ENCODE measurements around the gene HTT. TPM values are rescaled to one million over a fixed set of nuclear protein-coding genes. Genes with fewer than 3 reads are reported as not detected.

Gene HTT
- total and polyA plus RNA-seq, 2 of the 13 experiments (the other 11 are each of a cell fraction or from before 2014, with no cell fraction given), result 17.5 to 19.5 TPM

GRCh38 chr4:3205995-3206394 is 131.5 kb downstream of the HTT start (continued):
- TF ChIP-seq KLF9 (CRISPR knock-in tag; IDR thresholded peaks at IDR 0.05; ENCODE audit: low read depth), result no peak
- no peak for TF ChIP-seq PBX3 (CRISPR knock-in tag; IDR thresholded peaks at IDR 0.05; ENCODE audit: borderline replicate concordance)
- peak; percentile 51; the same call in 1 of the 2 replicates for TF ChIP-seq ZNF350 (CRISPR knock-in tag; IDR thresholded peaks at IDR 0.05; ENCODE audit: borderline replicate concordance, low read depth)
- no peak for TF ChIP-seq DDIT3 (CRISPR knock-in tag; IDR thresholded peaks at IDR 0.05)
- no peak for TF ChIP-seq ZNF329 (CRISPR knock-in tag; IDR thresholded peaks at IDR 0.05; ENCODE audit: low read depth)
- TF ChIP-seq CEBPB (IDR thresholded peaks at IDR 0.05; ENCODE audit: borderline replicate concordance, low read depth, low read length), result no peak
- no peak for TF ChIP-seq SMAD3 (CRISPR knock-in tag; IDR thresholded peaks at IDR 0.05)
- TF ChIP-seq, protein P1, sequence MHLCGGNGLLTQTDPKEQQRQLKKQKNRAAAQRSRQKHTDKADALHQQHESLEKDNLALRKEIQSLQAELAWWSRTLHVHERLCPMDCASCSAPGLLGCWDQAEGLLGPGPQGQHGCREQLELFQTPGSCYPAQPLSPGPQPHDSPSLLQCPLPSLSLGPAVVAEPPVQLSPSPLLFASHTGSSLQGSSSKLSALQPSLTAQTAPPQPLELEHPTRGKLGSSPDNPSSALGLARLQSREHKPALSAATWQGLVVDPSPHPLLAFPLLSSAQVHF (CRISPR knock-in tag; IDR thresholded peaks at IDR 0.05), result no peak
- TF ChIP-seq NFE2L1 (CRISPR knock-in tag; IDR thresholded peaks at IDR 0.05; ENCODE audit: borderline replicate concordance), result no peak
- no peak for TF ChIP-seq ZNF605 (CRISPR knock-in tag; IDR thresholded peaks at IDR 0.05)
- TF ChIP-seq, protein P2, sequence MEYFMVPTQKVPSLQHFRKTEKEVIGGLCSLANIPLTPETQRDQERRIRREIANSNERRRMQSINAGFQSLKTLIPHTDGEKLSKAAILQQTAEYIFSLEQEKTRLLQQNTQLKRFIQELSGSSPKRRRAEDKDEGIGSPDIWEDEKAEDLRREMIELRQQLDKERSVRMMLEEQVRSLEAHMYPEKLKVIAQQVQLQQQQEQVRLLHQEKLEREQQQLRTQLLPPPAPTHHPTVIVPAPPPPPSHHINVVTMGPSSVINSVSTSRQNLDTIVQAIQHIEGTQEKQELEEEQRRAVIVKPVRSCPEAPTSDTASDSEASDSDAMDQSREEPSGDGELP (IDR thresholded peaks at IDR 0.05; ENCODE audit: borderline replicate concordance, low read depth), result peak; percentile 30; the same call in 1 of the 2 replicates
- TF ChIP-seq NFYB (CRISPR knock-in tag; IDR thresholded peaks at IDR 0.05), result no peak
- TF ChIP-seq ATAD3A (CRISPR knock-in tag; IDR thresholded peaks at IDR 0.05), result no peak
- TF ChIP-seq ZHX2 (IDR thresholded peaks at IDR 0.05; ENCODE audit: low read depth), result no peak
- no peak for TF ChIP-seq ZHX2 (CRISPR knock-in tag; IDR thresholded peaks at IDR 0.05; ENCODE audit: borderline replicate concordance)
- no peak for TF ChIP-seq TRIM24 (CRISPR knock-in tag; IDR thresholded peaks at IDR 0.05)
- 0 out of 2 replicates have a peak, but pooled peaks have one; percentile 54 for TF ChIP-seq CBX5 (CRISPR knock-in tag; IDR thresholded peaks at IDR 0.05; ENCODE audit: borderline replicate concordance)
- TF ChIP-seq CSRNP1 (CRISPR knock-in tag; IDR thresholded peaks at IDR 0.05), result no peak
- TF ChIP-seq ZNF333 (CRISPR knock-in tag; IDR thresholded peaks at IDR 0.05; ENCODE audit: borderline replicate concordance), result no peak

Measured in HepG2 (cell line).